GM21529 (cell line): Measurements from ENCODE around the gene CYP3A5.
"Not testable (repeated sequence)": the region's sequence is repeated elsewhere in the genome, so short reads cannot be mapped to it uniquely, and the experiment has no call there.

Experiments used
- ATAC-seq: cut with Tn5 transposase; IDR thresholded peaks from one replicate; pipeline ENCODE4 v1.9.1; 2021; ENCODE audit not compliant: unreplicated experiment

The CYP3A5 gene

DNA sequence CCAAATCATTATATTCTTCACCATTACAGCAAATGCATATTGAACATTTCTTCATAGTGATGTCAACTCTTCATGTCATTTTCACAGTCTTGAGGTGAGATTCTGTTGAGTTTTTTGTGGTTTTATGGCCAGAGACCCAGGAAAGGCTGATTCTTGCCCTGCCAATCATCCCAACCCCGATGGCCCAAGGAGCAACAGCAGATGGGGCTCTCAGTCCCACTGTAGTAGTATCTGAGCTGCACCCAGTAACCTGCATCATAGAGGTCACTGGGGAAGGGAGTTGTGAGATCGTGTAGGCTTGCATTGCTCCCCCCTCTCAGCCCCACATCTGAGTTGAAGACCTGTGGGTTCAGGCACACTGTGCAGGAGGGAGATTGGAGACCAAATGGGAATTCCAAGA lies 36.3 kb downstream of the CYP3A5 start:
- no peak for ATAC-seq

DNA sequence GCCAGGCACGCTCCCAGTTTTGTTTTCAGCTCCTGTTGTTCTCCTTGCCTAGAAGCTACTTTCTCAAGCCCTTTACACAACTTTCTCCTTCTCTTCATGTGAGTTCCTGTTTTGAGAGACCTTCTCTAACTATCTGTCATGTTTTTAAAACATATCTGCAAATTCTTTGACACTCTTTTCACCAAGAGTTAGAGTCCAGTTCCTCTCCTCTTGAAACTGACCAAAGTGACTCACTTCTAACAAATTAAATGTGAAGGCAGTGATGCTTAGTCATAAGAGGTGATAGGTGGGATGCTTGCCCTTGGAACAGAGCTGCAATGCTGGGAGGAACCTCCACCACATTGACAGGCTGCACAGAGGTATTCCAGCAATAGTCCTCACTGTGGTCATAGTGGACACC lies 37.8 kb downstream of the CYP3A5 start:
- no peak for ATAC-seq

DNA sequence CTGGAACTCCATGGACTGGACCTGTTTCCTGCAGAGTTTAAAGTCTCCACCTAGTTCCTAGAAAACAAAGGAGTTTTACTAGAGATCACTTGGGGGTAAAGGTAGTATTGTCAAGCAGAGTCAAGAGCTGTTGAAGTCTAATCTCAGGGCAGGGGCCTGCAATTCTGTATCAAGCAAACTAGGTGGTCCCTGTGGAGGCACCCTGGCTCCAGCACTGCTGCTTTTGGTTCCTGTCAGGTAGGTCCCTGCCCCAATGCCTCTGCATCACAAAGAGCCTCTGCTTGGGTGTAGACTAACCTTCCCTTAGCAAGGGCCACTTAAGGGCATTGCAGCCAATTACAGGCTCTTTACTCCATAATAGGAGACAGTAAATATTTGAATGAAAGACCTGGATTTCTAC lies 40.5 kb downstream of the CYP3A5 start:
- ATAC-seq = no peak

DNA sequence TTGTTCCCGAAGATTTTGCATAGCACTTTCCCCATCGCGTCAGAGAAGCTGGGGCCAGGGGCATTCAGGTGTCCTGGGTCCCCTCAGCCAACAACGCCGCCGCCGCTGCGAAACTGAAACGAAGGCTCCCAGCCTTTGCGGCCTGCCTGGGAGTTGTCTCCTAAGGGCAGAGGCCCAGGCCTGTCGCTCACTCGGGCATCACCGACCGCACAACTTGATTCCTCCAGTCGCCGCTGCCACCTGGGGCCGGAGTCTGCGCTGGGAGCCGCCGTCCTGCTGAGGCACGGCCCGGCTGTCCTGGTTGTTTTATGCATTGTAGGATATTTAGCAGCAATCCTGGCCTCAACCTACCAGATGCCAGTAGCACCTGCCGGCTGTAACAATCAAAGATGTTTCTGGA lies 41.1 kb downstream of the CYP3A5 start:
- ATAC-seq = no peak

DNA sequence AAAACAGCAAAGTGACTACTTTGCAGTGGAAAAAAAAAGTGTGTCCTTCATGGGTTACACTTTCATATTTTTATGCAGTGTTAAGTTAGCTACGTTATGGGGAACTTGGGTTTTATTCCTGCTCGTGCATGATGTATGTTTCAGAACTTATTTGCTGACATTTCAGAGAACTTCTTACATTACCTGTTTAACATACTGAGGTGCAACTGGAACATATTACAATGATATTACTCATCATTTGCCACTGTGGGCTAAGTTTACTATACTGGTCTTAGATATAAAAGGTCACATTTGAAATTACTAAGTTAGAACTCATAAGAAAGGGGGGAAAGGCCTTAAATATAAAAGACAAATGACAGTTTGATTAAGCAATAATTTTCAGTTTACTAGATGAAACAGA lies 42.4 kb downstream of the CYP3A5 start:
- ATAC-seq = not testable (repeated sequence)

DNA sequence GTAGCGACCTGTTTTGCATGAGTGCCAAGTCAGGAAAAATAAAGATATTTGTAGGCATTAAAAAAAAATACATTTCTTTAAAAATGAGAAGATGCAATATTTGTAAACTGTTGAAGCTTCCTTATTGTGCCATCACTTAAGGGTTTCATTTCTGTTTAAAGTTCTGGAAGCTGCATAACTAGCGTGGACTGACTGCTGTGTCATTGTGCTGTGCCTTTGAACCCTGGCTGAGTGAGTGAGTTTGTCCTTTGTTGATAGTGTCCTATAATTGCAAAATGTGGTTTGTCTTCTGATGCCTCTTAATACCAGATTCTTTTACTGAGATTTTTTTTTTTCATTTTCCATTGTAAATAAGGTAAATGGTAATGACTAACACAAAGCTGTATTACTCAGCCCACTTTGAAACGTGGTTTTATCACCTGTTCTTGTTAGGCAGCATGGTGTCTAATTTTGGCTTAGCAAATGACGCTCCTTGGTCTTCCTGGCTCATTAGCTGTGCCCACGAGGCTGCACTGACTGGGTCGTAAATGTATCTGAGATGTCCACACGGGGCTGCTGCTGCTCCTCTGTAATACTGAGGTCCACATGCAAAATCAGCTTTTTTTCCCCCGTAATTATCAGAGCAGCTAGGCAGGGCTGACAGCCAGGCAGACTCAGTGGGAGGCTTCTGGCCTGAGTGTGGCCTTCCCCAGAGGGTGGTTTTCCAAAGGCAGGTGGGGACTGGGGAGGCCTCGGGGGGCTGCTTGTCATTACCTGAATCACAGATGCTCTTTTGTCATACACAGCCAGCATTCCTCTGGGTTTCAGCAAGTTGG lies 48.3 kb downstream of the CYP3A5 start:
- no peak for ATAC-seq

DNA sequence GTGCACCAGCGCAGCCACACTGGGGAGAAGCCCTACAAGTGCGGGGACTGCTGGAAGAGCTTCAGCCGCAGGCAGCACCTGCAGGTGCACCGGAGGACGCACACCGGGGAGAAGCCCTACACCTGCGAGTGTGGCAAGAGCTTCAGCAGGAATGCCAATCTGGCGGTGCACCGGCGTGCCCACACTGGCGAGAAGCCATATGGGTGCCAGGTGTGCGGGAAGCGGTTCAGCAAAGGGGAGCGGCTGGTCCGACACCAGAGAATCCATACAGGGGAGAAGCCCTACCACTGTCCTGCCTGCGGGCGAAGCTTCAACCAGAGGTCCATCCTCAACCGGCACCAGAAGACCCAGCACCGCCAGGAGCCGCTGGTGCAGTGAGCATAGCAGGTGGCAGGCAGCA lies 50.2 kb downstream of the CYP3A5 start:
- ATAC-seq = no peak

DNA sequence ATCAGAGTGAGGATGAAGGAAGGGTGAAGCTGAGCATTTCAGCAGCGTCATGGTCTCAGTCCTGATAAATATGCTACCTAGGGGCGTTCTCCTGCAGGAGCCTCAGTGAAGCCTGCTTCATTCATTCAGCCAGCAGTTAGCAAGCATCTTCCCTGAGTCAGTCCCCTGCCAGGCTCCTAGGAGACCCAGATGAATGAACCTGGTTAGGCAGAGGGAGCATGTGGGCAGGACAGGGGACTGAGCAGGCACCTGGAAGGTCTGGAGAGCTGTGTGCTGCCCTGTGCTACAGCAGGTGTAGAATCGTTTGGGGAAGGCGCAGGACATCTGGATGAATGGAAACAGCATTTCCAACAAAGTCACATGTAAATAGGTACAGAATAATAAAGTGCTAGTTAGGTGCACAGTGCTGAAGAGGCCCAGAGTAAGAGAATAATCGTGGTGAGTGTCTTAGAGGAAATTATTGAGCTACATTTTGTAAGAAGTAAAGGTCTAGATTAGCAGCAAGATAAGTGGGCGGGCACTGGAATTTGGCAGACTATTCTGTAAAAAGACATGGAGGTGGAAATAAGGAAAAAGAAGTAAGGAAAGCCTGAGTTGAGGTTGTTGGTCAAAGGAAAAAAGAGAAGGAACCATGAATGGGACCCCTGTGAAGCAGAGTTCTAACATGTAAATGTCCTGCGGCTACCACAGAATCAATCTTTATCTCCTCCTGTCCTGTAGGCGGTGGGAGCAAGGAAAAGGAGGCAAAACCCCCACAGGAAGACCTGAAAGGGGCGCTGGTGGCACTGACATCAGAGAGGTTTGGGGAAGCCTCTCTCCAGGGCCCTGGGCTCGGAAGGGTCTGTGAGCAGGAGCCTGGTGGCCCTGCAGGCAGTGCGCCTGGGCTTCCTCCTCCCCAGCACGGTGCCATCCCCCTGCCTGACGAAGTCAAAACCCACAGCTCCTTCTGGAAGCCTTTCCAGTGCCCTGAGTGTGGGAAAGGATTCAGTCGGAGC lies 51.0 kb downstream of the CYP3A5 start:
- no peak for ATAC-seq

DNA sequence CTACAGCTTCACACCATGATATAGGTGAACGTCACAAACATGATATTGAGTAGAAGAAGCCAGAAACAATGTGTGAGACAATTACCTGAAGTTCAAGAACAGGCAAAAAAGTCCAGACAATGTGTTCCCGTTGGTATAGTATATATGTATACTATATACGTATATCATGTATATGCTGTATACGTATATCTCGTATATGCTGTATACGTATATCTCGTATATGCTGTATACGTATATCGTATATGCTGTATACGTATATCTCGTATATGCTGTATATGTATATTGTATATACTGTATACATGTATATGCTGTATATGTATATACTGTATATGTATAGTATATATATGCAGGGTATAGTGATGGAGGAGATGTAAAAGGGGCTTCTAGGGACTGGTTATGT lies 52.3 kb downstream of the CYP3A5 start:
- no peak for ATAC-seq

DNA sequence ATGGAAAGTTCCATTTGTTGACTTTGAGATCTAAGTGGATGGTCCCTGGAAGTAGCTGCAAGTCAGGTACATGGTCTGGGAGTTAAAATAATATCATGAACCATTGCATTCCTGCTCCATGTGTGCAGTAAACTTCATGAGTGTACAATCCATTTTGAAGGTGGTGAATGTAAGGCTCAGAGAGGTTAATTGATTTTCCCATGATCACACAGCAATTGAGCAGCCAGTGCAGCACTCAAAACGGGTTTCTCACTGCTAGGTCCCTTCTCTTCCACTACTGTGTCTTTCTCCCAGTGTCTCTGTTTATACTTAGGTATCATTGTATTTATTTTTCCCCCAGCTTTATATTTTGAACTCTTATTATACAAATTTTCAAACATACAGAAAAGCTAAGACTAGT lies 53.1 kb downstream of the CYP3A5 start:
- ATAC-seq = no peak

DNA sequence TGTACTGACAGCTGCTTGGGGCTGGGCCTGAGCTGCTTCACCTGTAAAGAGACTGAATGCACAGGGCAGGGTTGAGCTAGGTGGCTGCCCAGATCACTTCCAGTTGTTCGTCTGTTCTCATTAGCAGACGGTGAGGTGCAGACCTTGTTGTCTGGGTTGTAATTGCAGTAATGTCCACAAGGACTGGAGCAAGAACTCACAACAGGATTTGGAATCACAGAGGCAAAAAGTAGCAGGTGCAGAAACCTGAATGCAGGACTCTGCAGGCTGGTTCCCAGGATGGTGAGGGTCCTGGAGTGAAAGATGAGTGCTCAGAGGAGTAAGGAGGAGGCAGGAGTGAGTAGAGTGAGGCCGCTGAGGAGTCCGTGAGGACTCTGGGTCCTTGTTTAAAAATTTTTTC lies 53.8 kb downstream of the CYP3A5 start:
- no peak for ATAC-seq

DNA sequence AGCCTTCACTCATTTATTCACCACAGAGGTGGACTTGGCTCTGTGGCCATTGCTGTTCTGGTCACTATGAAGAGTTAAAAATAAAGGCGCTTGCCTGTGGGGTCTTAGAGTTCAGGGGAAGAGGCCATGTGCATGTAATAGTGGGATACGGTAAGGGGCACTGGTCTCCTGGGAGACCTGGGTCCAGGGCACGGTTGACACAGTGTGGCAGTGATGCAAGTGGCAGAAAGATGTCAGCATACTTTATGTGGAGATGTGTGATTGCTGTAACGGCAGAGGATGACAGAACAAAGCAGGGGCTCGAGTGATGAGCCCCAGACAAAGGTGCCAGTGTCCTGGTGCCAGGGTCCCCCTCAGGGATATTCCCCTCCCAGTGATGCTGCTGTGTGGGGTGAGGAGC lies 54.5 kb downstream of the CYP3A5 start:
- no peak for ATAC-seq

DNA sequence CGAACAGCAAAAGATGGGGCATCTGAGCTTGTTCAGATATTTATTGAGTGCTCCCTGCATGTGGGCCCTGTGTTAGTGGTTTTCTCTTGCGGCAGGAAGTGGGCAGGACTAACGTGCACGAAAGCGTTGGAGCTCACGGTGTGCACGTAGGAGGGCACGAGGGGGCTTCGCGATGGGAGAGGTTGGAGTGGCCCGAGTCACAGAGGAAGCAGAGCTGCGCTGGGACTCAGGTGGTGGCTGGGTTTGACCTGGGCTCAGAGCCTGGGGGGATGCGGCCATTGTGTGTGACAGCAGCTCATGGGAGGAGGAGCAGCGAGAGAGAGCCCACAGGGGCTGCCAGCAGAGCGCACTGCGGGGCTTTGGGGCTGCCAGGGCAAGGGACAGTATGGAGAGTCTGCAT lies 55.3 kb downstream of the CYP3A5 start:
- no peak for ATAC-seq

DNA sequence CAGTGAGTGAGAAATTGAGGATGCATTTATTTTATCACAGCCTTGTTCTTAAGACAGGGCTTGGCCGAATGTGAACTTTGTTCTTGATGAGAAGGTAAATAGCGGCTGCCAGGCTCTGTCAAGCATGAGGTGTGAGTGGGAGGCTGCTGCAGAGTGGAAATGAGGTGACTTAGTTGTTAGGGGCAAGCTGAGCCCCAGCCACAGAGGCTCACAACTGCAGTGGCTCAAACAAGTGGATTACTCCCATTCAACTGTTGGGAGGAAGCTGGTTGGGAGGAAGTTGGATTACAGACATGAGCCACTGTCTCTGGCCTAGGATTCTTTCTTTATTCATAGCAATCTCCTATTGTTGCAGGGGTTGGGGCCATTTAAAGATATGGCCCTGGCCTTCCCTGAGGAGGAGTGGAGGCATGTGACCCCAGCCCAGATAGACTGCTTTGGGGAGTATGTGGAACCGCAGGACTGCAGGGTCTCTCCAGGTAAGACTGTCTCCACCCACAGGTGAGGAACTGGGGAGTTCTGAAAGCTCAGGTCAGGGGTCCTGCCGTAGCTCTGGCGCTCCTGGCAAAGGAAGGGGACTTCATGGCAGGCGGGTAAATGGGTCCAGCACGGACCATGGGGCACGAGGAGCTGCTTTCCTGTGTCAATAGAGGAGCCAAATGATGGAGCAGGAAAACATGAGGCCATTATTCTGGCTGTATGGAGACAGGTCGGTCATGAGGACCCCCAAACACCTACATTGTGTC lies 55.9 kb downstream of the CYP3A5 start:
- ATAC-seq = no peak

DNA sequence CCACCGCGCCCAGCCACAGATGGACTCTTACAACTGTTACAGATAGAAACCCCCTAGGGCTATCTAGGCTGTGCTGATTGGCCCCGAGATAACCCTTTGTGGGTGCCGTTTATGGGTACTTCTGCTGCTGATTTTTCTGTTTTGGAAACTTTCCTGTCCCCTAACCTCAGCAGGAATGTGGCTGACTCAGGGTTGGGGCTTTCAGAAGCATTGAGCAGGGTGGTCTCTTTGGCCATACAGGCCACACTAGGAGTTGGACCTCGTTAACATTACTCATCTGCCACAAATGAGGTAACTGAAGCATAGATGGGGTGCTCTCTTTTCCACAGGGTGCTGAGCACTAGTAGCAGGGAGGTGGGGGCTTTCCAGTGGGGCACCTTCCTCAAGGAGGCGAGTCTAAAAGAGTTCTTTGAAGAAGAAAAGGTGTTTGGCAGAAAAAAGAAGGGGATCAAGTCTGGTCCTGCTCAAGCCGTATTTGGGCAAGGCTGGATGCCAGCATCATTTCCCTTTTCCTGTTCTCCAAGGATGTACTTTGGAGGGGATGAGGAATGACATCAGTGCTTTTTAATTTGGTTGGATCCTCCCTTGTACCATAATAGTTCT lies 56.6 kb downstream of the CYP3A5 start:
- ATAC-seq = no peak

DNA sequence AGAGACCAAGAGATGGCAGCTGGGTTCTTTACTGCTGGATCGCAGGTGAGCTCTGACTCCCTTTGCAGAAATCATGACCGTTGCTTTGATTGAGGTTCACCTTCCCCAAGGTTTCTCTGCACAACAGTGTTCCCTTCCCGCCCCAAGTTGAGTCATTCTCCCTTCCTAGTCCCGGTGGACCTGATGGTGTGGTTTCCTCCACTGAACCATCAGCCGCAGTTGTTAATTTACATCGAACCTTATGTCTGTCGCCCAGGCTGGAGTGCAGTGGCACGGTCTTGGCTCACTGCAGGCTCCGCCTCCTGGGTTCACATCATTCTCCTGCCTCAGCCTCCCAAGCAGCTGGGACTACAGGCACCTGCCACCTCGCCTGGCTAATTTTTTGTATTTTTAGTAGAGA lies 57.2 kb downstream of the CYP3A5 start:
- no peak for ATAC-seq

DNA sequence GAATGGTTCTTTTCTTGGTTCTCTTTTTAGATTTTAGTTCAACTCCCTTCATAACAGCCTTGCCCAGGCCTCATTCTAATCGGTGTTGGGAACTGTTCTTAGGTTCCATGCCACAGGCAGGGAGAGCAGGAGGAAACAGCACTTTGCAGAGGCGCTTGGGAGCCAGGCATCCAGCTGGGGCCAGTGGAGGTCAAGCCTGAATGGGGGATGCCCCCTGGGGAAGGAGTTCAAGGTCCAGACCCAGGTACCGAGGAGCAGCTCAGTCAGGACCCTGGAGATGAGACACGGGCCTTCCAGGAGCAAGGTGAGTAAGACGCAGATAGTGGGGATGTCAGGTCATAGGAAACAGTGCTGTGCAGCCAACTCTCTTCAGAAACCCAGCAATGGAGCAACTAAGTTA lies 58.5 kb downstream of the CYP3A5 start:
- ATAC-seq = no peak

DNA sequence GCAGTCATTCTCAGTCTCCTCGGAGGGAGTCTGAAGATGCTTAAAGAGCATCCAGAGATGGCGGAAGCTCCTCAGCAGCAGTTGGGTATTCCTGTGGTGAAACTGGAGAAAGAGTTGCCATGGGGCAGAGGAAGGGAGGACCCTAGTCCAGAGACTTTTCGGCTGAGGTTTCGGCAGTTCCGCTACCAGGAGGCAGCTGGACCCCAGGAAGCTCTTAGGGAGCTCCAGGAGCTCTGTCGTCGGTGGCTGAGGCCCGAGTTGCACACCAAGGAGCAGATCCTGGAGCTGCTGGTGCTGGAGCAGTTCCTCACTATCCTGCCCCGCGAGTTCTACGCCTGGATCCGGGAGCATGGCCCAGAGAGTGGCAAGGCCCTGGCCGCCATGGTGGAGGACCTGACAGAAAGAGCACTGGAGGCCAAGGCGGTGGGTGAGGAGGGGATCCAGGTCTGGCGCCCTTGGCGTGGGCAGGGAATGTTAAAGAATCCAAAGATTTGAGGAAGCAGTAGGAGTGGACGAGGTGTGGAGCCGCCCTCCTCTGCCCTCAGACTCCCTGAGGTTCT lies 60.1 kb downstream of the CYP3A5 start:
- ATAC-seq = no peak

DNA sequence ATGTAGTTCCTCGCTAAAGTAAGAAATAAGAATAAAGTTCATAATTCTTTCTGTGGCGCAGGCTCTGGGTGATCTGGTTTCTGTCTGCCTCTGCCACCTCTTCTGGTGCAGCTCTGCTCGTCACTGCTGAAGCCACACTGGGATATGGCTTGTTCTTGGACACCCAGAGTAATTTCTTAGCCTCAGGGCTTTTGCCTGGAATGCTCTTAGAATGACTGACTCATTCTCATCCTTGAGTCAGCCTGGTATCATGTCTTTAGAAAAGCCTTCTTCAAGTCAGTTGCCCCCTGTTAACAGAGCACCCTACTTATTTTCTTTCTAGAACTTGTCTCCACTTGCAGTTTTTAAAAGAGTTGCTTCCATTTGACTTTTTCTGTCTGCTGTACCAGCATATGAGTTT lies 61.1 kb downstream of the CYP3A5 start:
- ATAC-seq = no peak

DNA sequence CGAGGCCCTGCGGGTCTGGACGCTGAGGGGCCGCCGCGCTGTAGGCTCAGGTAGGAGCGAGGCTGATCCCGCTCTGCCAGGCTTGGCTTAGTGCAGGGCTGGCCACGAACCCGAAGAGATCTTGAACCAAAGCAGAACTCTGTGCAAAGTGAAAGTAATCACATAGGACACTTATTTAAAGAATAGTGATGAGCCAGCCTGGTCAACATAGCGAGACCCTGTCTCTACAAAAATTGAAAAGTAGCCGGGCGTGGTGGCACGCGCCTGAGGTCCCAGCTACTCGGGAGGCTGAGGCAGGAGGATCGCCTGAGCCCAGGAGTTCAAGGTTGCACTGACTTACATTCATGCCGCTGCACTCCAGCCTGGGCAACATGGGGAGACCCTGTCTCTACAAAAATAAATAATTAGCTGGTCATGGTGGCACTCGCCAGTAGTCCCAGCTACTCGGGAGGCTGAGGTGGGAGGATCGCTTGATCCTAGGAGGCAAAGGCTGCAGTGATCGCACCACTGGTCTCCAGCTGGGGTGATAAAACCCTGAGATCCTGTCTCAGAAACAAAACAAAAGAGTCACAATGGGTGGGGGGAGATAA lies 62.5 kb downstream of the CYP3A5 start:
- ATAC-seq = no peak
